ENCODE results near the gene BRMS1.

BRMS1 gene

GRCh38 chr11:66302656-66303055 lies 42.2 kb downstream of the BRMS1 start:
- DNase-seq: no peak

- no peak for DNase-seq
Observed at GRCh38 chr11:66299186-66299585, 45.7 kb downstream of the BRMS1 start.

- no peak for DNase-seq
Observed at GRCh38 chr11:66297610-66298009, 47.3 kb downstream of the BRMS1 start.

- no peak for DNase-seq
Observed at GRCh38 chr11:66294626-66295620, 50.0 kb downstream of the BRMS1 start.

GRCh38 chr11:66293777-66294625 lies 50.9 kb downstream of the BRMS1 start:
- DNase-seq: no peak

GRCh38 chr11:66293352-66293751 lies 51.6 kb downstream of the BRMS1 start:
- DNase-seq: no peak

- DNase-seq: no peak
Observed at GRCh38 chr11:66292543-66293332, 52.2 kb downstream of the BRMS1 start.

GRCh38 chr11:66291706-66292542 lies 53.0 kb downstream of the BRMS1 start, which contains the start of gene TMEM151A:
TSS of gene TMEM151A (plus strand) at chr11:66291894. CDS start at chr11:66292014, 120 bp downstream.
- no peak for DNase-seq

- no peak for DNase-seq
Observed at GRCh38 chr11:66291303-66291705, 53.6 kb downstream of the BRMS1 start.

GRCh38 chr11:66290330-66290621 lies 54.6 kb downstream of the BRMS1 start:
- DNase-seq: no peak

- no peak for DNase-seq
Observed at GRCh38 chr11:66289548-66290329, 55.2 kb downstream of the BRMS1 start.

- DNase-seq: peak; percentile 91
Observed at GRCh38 chr11:66288671-66289547, 56.0 kb downstream of the BRMS1 start, which contains the start of gene YIF1A. TSS of gene YIF1A (minus strand) at chr11:66289143. CDS start at chr11:66288985, 158 bp downstream.

- no peak for DNase-seq
Observed at GRCh38 chr11:66287889-66288670, 56.8 kb downstream of the BRMS1 start.
